ENCODE results near the gene LEFTY1.

DNA sequence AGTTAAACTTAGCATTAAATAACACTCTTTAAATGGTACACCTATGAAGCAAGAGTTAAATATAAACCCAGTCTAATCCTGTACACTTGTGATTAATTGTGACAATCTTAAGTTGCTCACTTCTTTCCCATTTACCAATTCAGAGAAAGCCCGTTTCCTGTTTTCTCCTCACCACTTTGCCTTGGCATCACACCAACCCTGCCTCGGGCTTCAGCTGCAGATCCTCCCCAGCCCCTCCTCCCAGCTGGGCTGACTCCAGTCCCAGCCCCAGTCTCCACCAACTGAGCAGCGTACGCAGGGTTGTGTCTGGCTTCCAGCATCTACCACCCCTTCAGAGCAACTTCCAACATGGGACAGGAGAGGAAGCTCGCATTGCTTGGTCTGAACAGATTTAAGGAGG lies 31.0 kb upstream of the LEFTY1 start:
- TF ChIP-seq, protein P1, sequence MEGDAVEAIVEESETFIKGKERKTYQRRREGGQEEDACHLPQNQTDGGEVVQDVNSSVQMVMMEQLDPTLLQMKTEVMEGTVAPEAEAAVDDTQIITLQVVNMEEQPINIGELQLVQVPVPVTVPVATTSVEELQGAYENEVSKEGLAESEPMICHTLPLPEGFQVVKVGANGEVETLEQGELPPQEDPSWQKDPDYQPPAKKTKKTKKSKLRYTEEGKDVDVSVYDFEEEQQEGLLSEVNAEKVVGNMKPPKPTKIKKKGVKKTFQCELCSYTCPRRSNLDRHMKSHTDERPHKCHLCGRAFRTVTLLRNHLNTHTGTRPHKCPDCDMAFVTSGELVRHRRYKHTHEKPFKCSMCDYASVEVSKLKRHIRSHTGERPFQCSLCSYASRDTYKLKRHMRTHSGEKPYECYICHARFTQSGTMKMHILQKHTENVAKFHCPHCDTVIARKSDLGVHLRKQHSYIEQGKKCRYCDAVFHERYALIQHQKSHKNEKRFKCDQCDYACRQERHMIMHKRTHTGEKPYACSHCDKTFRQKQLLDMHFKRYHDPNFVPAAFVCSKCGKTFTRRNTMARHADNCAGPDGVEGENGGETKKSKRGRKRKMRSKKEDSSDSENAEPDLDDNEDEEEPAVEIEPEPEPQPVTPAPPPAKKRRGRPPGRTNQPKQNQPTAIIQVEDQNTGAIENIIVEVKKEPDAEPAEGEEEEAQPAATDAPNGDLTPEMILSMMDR (IDR thresholded peaks at IDR 0.05): no peak
- no peak for TF ChIP-seq EZH2 (IDR thresholded peaks at IDR 0.05; ENCODE audit: borderline replicate concordance, insufficient read depth, low read depth, low read length, poor library complexity, severe bottlenecking)
